ENCODE measurements around the gene ERCC6L2. TPM values are rescaled to one million over a fixed set of nuclear protein-coding genes. Genes with fewer than 3 reads are reported as not detected.

Gene ERCC6L2
- total RNA-seq, 1 experiment from 2014 or later, result 39.7 TPM

DNA sequence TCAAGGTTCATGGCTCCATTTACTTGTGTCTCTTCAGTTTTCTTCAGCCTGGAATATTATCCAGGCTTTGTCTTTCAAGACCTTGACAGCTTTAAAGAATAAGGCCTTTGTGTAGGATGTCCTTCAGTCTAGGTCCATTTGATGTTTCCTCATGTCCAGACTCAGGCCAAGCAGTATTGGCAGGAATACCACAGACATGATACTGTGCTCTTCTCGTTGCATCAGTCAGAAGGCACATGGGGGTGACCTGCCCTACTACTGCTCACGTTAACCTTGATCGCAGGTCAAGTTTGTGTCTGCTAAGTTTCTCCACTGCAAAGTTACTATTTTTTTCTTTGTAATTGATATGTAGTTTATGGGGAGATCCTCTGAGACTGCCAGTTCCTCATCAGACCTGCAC is 88.2 kb downstream of the ERCC6L2 start:
- Histone ChIP-seq H3K9me3 (ENCODE audit: control insufficient read depth, insufficient read depth, low read depth, low read length) (no peaks in the 10 kb centered on the region), H3K4me3 (ENCODE audit: low read depth in 2 of 2, low read length in 2 of 2) (no peak overlapping the region), H3K36me3 (ENCODE audit: control insufficient read depth, insufficient read depth, low read length) (peaks cover 3% of the 10 kb centered on the region), H3K4me1 (ENCODE audit: control insufficient read depth, insufficient read depth, low read length) (no peaks in the 10 kb centered on the region), H3K27ac (ENCODE audit: low read length) (no peak overlapping the region), H3K27me3 (ENCODE audit: control insufficient read depth, insufficient read depth, low read length) (no peaks in the 10 kb centered on the region)
- ChIA-PET POLR2A (no interaction called here), CTCF (no interaction called here)
- intact Hi-C loops (cut with micrococcal nuclease; ENCODE audit: unreplicated experiment), result no loop called here
- no TSS peak for BruUV-seq (replicated peaks)
- in situ Hi-C loops (cut with HindIII; ENCODE audit: low pct_unique_long_range_greater_than_20kb, low sequenced_read_pairs), result no loop called here
- DNase-seq (ENCODE audit: low read depth, low spot score) (no peak), ATAC-seq (no peak)
- TF ChIP-seq TCF7L2 (IDR thresholded peaks at IDR 0.05; ENCODE audit: low read depth, low read length) (no peak), SIN3A (IDR thresholded peaks at IDR 0.05; ENCODE audit: borderline replicate concordance, insufficient read depth, low read depth, low read length) (no peak)
- TF ChIP-seq, protein P1, sequence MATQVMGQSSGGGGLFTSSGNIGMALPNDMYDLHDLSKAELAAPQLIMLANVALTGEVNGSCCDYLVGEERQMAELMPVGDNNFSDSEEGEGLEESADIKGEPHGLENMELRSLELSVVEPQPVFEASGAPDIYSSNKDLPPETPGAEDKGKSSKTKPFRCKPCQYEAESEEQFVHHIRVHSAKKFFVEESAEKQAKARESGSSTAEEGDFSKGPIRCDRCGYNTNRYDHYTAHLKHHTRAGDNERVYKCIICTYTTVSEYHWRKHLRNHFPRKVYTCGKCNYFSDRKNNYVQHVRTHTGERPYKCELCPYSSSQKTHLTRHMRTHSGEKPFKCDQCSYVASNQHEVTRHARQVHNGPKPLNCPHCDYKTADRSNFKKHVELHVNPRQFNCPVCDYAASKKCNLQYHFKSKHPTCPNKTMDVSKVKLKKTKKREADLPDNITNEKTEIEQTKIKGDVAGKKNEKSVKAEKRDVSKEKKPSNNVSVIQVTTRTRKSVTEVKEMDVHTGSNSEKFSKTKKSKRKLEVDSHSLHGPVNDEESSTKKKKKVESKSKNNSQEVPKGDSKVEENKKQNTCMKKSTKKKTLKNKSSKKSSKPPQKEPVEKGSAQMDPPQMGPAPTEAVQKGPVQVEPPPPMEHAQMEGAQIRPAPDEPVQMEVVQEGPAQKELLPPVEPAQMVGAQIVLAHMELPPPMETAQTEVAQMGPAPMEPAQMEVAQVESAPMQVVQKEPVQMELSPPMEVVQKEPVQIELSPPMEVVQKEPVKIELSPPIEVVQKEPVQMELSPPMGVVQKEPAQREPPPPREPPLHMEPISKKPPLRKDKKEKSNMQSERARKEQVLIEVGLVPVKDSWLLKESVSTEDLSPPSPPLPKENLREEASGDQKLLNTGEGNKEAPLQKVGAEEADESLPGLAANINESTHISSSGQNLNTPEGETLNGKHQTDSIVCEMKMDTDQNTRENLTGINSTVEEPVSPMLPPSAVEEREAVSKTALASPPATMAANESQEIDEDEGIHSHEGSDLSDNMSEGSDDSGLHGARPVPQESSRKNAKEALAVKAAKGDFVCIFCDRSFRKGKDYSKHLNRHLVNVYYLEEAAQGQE (IDR thresholded peaks at IDR 0.05; ENCODE audit: insufficient read depth in 1 of 2, low read depth in 2 of 2, low read length in 1 of 2), result no peak

DNA sequence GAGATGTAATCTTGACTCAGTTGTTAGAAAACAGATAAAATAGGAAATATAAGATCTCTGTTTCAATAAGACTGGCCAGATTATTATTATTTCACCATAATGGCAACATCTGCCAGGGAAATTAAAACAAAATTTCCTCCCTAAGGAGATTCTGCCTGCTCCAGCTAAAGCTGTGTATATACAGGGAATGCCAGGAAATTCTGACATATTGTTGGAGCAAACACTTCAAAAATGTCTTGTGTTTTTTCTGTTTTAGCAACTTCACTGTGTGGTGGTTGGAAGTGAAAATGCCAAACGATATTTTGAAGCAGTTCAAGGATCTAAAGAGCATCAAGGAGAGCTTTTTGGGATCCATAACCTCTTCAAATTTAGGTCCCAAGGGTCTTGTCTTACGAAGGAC is 90.8 kb downstream of the ERCC6L2 start:
- no TSS peak for BruUV-seq (replicated peaks)
- Histone ChIP-seq H3K27me3 (ENCODE audit: control insufficient read depth, insufficient read depth, low read length) (no peaks in the 10 kb centered on the region), H3K4me1 (ENCODE audit: control insufficient read depth, insufficient read depth, low read length) (no peaks in the 10 kb centered on the region), H3K27ac (ENCODE audit: low read length) (no peak overlapping the region), H3K4me3 (ENCODE audit: low read depth in 2 of 2, low read length in 2 of 2) (no peak overlapping the region), H3K9me3 (ENCODE audit: control insufficient read depth, insufficient read depth, low read depth, low read length) (no peaks in the 10 kb centered on the region), H3K36me3 (ENCODE audit: control insufficient read depth, insufficient read depth, low read length) (peaks cover 5% of the 10 kb centered on the region)
- CTCF ChIA-PET, result no interaction called here
- in situ Hi-C loops (cut with HindIII; ENCODE audit: low pct_unique_long_range_greater_than_20kb, low sequenced_read_pairs) (no loop called here), intact Hi-C loops (cut with micrococcal nuclease; ENCODE audit: unreplicated experiment) (no loop called here)
- POLR2A ChIA-PET, result no interaction called here
- DNase-seq (ENCODE audit: low read depth, low spot score), result no peak
- TF ChIP-seq TCF7L2 (IDR thresholded peaks at IDR 0.05; ENCODE audit: low read depth, low read length) (no peak), SIN3A (IDR thresholded peaks at IDR 0.05; ENCODE audit: borderline replicate concordance, insufficient read depth, low read depth, low read length) (no peak), POLR2AphosphoS5 (IDR thresholded peaks at IDR 0.05; ENCODE audit: low read depth, low read length) (no peak)
- TF ChIP-seq, protein P1 (IDR thresholded peaks at IDR 0.05; ENCODE audit: insufficient read depth in 1 of 2, low read depth in 2 of 2, low read length in 1 of 2), result no peak
- TF ChIP-seq, protein P2, sequence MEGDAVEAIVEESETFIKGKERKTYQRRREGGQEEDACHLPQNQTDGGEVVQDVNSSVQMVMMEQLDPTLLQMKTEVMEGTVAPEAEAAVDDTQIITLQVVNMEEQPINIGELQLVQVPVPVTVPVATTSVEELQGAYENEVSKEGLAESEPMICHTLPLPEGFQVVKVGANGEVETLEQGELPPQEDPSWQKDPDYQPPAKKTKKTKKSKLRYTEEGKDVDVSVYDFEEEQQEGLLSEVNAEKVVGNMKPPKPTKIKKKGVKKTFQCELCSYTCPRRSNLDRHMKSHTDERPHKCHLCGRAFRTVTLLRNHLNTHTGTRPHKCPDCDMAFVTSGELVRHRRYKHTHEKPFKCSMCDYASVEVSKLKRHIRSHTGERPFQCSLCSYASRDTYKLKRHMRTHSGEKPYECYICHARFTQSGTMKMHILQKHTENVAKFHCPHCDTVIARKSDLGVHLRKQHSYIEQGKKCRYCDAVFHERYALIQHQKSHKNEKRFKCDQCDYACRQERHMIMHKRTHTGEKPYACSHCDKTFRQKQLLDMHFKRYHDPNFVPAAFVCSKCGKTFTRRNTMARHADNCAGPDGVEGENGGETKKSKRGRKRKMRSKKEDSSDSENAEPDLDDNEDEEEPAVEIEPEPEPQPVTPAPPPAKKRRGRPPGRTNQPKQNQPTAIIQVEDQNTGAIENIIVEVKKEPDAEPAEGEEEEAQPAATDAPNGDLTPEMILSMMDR (IDR thresholded peaks at IDR 0.05), result no peak
- no peak for ATAC-seq
